Fibroblast of mammary gland (primary cell): ENCODE results near the gene CKAP2L.

Experiments used
- DNase-seq: peaks from one replicate; pipeline ENCODE4 v3.0.0-alpha.2; 2010; ENCODE audit warnings: low read depth
- H3K4me3 ChIP-seq: 2 replicates; pipeline ENCODE4 v1.5.1; 2011; ENCODE audit warnings: low read depth, mild to moderate bottlenecking, low read length, moderate library complexity; ENCODE audit not compliant: control insufficient read depth
- TF ChIP-seq, protein P1 (sequence below): conservative IDR thresholded peaks from 2 replicates; pipeline ENCODE4 v1.5.1; 2011; ENCODE audit warnings: low read depth, low read length, inconsistent platforms; ENCODE audit not compliant: control insufficient read depth, insufficient read depth

CKAP2L gene

DNA sequence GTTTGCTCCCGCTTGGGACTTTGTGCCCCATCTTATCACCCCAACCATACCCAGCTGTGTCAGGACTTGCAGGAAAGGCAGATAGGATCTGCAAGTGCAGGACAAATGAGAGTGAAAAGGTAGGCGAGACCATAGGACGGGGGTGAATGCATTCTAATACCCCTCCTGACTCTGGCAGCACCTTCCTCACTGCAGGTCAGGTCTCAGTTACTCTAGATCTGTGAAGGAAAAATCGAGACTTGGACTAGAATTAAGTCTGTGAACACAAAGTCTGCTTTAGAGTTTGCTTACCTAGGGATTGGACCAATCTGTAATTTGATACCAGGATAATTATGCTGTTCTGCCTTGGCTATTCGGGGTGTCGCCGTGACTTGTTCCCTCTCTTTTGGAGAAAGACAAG, 23.9 kb downstream of the CKAP2L start:
- TF ChIP-seq, protein P1, sequence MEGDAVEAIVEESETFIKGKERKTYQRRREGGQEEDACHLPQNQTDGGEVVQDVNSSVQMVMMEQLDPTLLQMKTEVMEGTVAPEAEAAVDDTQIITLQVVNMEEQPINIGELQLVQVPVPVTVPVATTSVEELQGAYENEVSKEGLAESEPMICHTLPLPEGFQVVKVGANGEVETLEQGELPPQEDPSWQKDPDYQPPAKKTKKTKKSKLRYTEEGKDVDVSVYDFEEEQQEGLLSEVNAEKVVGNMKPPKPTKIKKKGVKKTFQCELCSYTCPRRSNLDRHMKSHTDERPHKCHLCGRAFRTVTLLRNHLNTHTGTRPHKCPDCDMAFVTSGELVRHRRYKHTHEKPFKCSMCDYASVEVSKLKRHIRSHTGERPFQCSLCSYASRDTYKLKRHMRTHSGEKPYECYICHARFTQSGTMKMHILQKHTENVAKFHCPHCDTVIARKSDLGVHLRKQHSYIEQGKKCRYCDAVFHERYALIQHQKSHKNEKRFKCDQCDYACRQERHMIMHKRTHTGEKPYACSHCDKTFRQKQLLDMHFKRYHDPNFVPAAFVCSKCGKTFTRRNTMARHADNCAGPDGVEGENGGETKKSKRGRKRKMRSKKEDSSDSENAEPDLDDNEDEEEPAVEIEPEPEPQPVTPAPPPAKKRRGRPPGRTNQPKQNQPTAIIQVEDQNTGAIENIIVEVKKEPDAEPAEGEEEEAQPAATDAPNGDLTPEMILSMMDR, result no peak
- no peak overlapping the region for H3K4me3 ChIP-seq
- DNase-seq, result no peak

DNA sequence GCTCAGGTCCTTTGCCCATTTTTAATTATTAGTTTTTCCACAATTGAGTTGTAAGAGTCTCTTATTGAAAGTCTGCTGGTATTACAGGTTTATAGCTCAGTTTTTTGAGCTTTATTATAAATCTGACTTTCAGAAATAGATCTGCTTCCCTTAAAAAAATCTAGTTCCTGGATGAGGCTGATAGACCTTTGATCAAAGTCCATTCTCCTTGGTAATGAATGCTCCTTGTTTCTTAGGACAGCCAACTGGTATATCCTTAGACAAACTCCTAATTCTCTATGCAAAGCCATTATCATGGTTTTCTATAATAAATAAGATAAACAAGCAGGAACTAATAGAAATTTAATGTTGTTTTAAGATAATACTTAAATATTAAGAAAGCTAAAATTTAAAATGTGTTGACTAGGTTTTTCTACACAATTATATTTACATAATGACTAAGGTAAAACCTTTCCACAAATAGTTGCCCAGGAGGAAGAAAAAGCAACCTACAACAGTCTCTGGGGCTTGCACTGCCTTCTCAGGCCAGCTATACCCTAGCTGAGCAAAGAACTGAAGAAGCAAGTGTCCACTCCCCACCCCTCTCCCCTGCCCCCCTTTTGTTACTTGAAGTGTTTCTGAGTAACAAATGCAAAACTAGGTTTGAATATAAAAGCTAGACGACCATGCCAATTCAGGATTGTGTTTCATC, 26.7 kb downstream of the CKAP2L start:
- no peak for DNase-seq
- TF ChIP-seq, protein P1, result no peak
- no peak overlapping the region for H3K4me3 ChIP-seq

DNA sequence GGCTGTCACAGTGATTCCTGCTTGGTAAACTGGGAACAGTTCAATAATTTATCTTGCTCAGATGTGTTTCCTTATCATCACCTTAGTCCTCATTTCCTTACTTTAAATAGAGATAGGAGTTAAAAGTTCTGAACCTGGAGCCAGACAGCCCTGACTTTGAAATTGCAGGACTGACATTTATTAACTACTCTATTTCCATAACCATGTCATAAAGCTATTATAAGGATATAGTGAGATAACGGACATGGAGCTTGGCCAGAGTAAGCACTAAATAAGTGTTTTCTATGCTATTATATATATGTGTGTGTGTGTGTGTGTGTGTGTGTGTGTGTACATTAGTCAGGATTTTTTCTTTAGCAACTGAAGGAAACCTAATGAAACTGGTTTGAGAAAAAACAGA, 30.5 kb downstream of the CKAP2L start:
- no peak overlapping the region for H3K4me3 ChIP-seq

DNA sequence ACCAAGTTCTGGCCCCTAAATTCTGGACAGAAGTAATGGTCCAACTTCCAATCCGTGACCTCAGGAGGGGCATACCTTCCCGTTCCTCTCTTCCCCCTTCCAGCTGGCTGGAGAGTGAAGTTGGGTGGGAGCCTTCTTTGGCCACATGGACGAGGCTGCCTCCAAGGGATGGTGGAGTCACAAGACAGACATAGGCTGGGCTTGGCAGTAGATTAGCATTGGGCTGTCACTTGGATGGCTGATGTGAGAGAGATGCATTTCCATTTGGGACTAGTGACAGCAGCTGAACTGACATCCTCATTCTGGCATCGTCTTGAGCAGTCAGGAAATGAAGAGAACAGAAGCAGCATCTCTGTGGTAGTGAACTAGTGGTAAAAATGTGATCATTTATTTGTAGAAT, 31.0 kb downstream of the CKAP2L start:
- TF ChIP-seq, protein P1, result no peak
- DNase-seq, result no peak
- H3K4me3 ChIP-seq, result no peak overlapping the region

More for the DNA sequence above, 30.5 kb downstream of the CKAP2L start:
- TF ChIP-seq, protein P1, result no peak
- DNase-seq, result no peak

DNA sequence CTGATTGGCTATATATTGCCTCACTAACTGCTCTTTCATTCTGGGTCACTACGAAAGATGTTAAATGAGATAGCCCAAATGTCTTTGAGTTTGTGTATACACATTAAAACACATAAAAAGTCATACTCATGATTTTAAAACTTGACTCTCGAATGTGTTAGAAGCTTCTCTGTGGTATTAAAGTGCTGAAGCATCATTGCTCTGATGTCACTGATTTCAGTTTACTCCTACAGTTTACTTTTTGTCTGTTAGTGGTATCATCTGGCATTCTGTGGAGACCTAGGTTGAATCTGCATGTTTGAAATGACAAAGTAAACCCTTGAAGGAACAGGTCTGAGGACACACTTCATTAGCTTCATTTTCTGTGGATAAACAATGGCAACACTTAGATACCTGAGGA, 32.9 kb downstream of the CKAP2L start:
- no peak for DNase-seq
- H3K4me3 ChIP-seq, result no peak overlapping the region
- TF ChIP-seq, protein P1, result no peak

DNA sequence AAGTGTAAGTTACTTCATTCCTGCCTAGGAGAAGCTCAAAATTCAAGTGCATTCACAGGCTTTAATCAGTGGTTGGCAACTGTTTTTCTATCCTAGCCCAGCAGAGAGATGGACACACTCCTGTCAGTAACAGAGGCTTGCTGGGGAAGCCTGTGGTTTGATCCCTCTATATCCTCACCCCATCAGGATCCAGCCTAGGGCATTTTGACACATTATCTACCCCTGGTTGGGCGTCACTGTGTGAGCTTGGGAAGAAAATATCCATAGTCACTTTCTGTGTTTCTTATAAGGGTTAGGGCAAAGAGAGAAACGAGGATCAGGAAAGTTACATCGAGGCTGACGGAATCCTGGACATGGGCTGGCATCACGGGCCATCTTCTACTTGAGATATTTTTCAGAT, 33.6 kb downstream of the CKAP2L start:
- TF ChIP-seq, protein P1, result no peak
- DNase-seq, result no peak
- H3K4me3 ChIP-seq, result no peak overlapping the region

DNA sequence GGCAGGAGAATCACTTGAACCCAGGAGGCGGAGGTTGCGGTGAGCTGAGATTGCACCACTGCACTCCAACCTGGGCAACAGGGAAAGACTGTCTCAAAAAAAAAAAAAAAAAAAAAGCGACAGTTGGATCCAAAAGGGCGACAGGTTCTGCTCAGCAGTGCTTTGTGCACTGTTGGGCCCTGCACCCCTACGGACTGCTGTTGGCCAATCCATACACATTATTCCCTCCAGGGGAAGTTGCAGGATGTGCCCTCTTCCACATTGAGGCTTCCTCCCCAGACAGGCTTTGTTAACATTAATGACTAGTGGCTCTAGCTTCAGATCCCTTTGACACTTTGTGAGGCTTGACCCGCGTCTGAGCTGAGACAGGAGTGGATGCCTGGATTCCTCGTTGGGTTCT, 34.2 kb downstream of the CKAP2L start:
- no peak for DNase-seq
- H3K4me3 ChIP-seq, result no peak overlapping the region
- TF ChIP-seq, protein P1, result no peak
